Neuronal stem cell (in vitro differentiated cells): ENCODE data around the gene ARHGAP5.

Experiments
- DNase-seq: peaks from one replicate; pipeline ENCODE4 v3.0.0-alpha.2; 2013; ENCODE audit warnings: low spot score
- H2AFZ ChIP-seq: one replicate; pipeline ENCODE4 v1.6.1; 2013; ENCODE audit warnings: mild to moderate bottlenecking, low read length, inconsistent platforms
- H2AK5ac ChIP-seq: 2 replicates; pipeline ENCODE4 v1.6.1; 2013; ENCODE audit warnings: low read depth, mild to moderate bottlenecking, inconsistent platforms, low read length, moderate library complexity, mixed read lengths
- H2BK120ac ChIP-seq: 2 replicates; pipeline ENCODE4 v1.6.1; 2013; ENCODE audit warnings: low read depth, mild to moderate bottlenecking, inconsistent platforms, low read length, moderate library complexity, mixed read lengths
- H2BK12ac ChIP-seq: one replicate; pipeline ENCODE4 v1.6.1; 2013; ENCODE audit warnings: low read length, inconsistent platforms
- H2BK15ac ChIP-seq: 2 replicates; pipeline ENCODE4 v1.6.1; 2013; ENCODE audit warnings: mild to moderate bottlenecking, low read length, inconsistent platforms, mixed read lengths
- H2BK5ac ChIP-seq: one replicate; pipeline ENCODE4 v1.6.1; 2013; ENCODE audit warnings: inconsistent platforms, mild to moderate bottlenecking, low read length, moderate library complexity
- H3K14ac ChIP-seq: one replicate; pipeline ENCODE4 v1.6.1; 2013; ENCODE audit warnings: low read length, inconsistent platforms
- H3K18ac ChIP-seq: 2 replicates; pipeline ENCODE4 v1.6.1; 2013; ENCODE audit warnings: low read length, inconsistent platforms
- H3K23ac ChIP-seq: 2 replicates; pipeline ENCODE4 v1.6.1; 2013; ENCODE audit warnings: low read depth, mild to moderate bottlenecking, mixed read lengths, low read length, inconsistent platforms; ENCODE audit not compliant: poor library complexity
- H3K27ac ChIP-seq: replicated peaks from 3 replicates; pipeline ENCODE4 v1.5.1; 2013; ENCODE audit warnings: low read length, inconsistent platforms
- H3K27me3 ChIP-seq, 3 experiments: 2 replicates each; pipeline ENCODE4 v1.6.1; 2013; ENCODE audit warnings: low read length in 3 of 3, mild to moderate bottlenecking in 2 of 3, inconsistent platforms in 1 of 3, low read depth in 1 of 3, mixed read lengths in 1 of 3, moderate library complexity in 1 of 3; ENCODE audit not compliant: control insufficient read depth in 3 of 3, insufficient read depth in 3 of 3
- H3K36me3 ChIP-seq, 2 donors: replicated peaks in 1 of 2; 2 replicates each; pipeline ENCODE4 v1.6.1; 2013; ENCODE audit warnings: low read length in 2 of 2; ENCODE audit not compliant: control insufficient read depth in 2 of 2, insufficient read depth in 2 of 2
- H3K4ac ChIP-seq: 2 replicates; pipeline ENCODE4 v1.6.1; 2013; ENCODE audit warnings: inconsistent platforms, mild to moderate bottlenecking, low read length, moderate library complexity
- H3K4me1 ChIP-seq, 2 donors: 1 replicate in 1 of 2; 2 replicates in 1 of 2; pipeline ENCODE4 v1.6.1; 2013; ENCODE audit warnings: low read length in 2 of 2, low read depth in 1 of 2; ENCODE audit not compliant: control insufficient read depth in 2 of 2, insufficient read depth in 1 of 2
- H3K4me2 ChIP-seq: one replicate; pipeline ENCODE4 v1.6.1; 2013; ENCODE audit warnings: mild to moderate bottlenecking, low read length, inconsistent platforms; ENCODE audit not compliant: insufficient read depth, poor library complexity, severe bottlenecking
- H3K4me3 ChIP-seq, 2 donors: 2 replicates each; pipeline ENCODE4 v1.5.1; 2013; ENCODE audit warnings: low read length in 2 of 2, mild to moderate bottlenecking in 2 of 2, inconsistent platforms in 1 of 2, moderate library complexity in 1 of 2
- H3K79me1 ChIP-seq: one replicate; pipeline ENCODE4 v1.6.1; 2013; ENCODE audit warnings: low read depth, mild to moderate bottlenecking, inconsistent platforms, low read length, moderate library complexity
- H3K9ac ChIP-seq: one replicate; pipeline ENCODE4 v1.6.1; 2013; ENCODE audit warnings: mild to moderate bottlenecking, low read depth, low read length, inconsistent platforms; ENCODE audit not compliant: poor library complexity
- H3K9me3 ChIP-seq, 2 donors: replicated peaks in 1 of 2; 2 replicates each; pipeline versions ENCODE3 to v1.6.1; 2013; ENCODE audit warnings: low read length in 2 of 2, mild to moderate bottlenecking in 2 of 2, inconsistent platforms in 1 of 2, low read depth in 1 of 2, mixed read lengths in 1 of 2, moderate library complexity in 1 of 2; ENCODE audit not compliant: control insufficient read depth in 2 of 2, insufficient read depth in 1 of 2
- H4K8ac ChIP-seq: one replicate; pipeline ENCODE4 v1.6.1; 2013; ENCODE audit warnings: low read depth, mild to moderate bottlenecking, inconsistent platforms, low read length, moderate library complexity
- H4K91ac ChIP-seq: one replicate; pipeline ENCODE4 v1.6.1; 2013; ENCODE audit warnings: low read length, low read depth, mild to moderate bottlenecking, inconsistent platforms; ENCODE audit not compliant: poor library complexity
- WGBS, 2 donors: extraction: QIAGEN DNeasy Blood & Tissue Kit; methylation state at CpG; one replicate each; pipeline ENCODE4 v1.1.7; 2013; ENCODE audit warnings: missing lambda C conversion rate in 2 of 2, mixed read lengths in 1 of 2; ENCODE audit not compliant: insufficient read length in 2 of 2, insufficient replicate concordance in 1 of 2; ENCODE audit errors: extremely low coverage in 2 of 2; 5-methylcytosine and 5-hydroxymethylcytosine counted together

ARHGAP5 gene

DNA sequence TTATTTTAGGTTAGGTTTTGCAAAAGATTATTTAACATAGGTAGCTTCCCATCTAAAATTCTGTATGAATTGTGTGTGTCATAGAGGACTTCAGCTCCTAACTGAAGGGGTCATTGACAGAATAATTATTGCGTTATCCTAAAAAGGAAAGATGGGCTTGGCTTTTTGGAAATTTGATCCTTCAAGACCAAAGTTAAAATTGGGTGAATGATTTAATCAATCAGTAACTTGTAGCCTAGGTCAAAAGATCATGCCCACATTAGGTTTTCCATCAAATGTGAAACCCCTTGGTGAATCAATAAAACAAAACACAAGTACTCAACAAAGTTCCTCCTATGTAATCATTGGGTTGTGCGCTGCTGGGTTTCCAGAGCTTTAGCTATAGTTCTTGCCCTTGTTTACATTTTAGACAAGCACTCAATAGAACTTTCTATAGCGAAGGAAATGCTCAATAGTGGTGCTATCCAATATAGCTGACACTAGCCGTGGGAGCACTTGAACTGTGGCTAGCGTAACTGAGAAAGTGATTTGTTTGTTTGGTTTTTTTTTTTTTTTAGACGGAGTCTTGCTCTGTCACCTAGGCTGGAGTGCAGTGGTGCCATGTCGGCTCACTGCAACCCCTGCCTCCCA is 37.6 kb upstream of the ARHGAP5 start:
- no peak overlapping the region for H3K9ac ChIP-seq
- H4K91ac ChIP-seq = no peak overlapping the region
- H3K9me3 ChIP-seq = peaks cover 0 to 2% of the 10 kb centered on the region in 2 donors
- H2BK12ac ChIP-seq = no peak overlapping the region
- no peak overlapping the region for H3K18ac ChIP-seq
- no peak overlapping the region for H3K4me3 ChIP-seq
- H2BK15ac ChIP-seq = no peak overlapping the region
- H2AK5ac ChIP-seq = no peak overlapping the region
- H4K8ac ChIP-seq = no peak overlapping the region
- peaks cover 0 to 2% (median 0%) of the 10 kb centered on the region in 3 experiments for H3K27me3 ChIP-seq
- H3K79me1 ChIP-seq = no peaks in the 10 kb centered on the region
- H3K14ac ChIP-seq = no peak overlapping the region
- no CpG with 5 or more reads among the region's 7 CpGs for WGBS, 2 donors
- no peak overlapping the region for H3K27ac ChIP-seq
- no peak overlapping the region for H2AFZ ChIP-seq
- H3K4ac ChIP-seq = no peak overlapping the region
- no peak overlapping the region for H2BK5ac ChIP-seq
- H3K4me2 ChIP-seq = no peak overlapping the region
- H3K36me3 ChIP-seq = no peaks in the 10 kb centered on the region
- no peak overlapping the region for H3K23ac ChIP-seq
- H3K4me1 ChIP-seq = peaks cover 0 to 5% of the 10 kb centered on the region in 2 donors
- H2BK120ac ChIP-seq = no peak overlapping the region
- no peak for DNase-seq

- H3K14ac ChIP-seq = no peak overlapping the region
- H3K27me3 ChIP-seq = no peaks in the 10 kb centered on the region
- no peak overlapping the region for H2BK120ac ChIP-seq
- no peak overlapping the region for H2BK12ac ChIP-seq
- no peak overlapping the region for H3K27ac ChIP-seq
- peaks cover 0 to 2% of the 10 kb centered on the region in 2 donors for H3K9me3 ChIP-seq
- H4K8ac ChIP-seq = no peak overlapping the region
- H3K4me2 ChIP-seq = no peak overlapping the region
- H3K4ac ChIP-seq = no peak overlapping the region
- no peak overlapping the region for H3K4me3 ChIP-seq
- no peak overlapping the region for H4K91ac ChIP-seq
- DNase-seq = no peak
- no peak overlapping the region for H3K9ac ChIP-seq
- no peak overlapping the region for H2BK5ac ChIP-seq
- H2BK15ac ChIP-seq = no peak overlapping the region
- H3K36me3 ChIP-seq = no peaks in the 10 kb centered on the region
- no CpG with 5 or more reads among the region's 4 CpGs for WGBS, 2 donors
- H2AK5ac ChIP-seq = no peak overlapping the region
- no peak overlapping the region for H3K18ac ChIP-seq
- peaks cover 0 to 5% of the 10 kb centered on the region in 2 donors for H3K4me1 ChIP-seq
- H3K23ac ChIP-seq = no peak overlapping the region
- H3K79me1 ChIP-seq = no peaks in the 10 kb centered on the region
- H2AFZ ChIP-seq = peak overlapping the region; percentile 11
These were observed 33.5 kb upstream of the ARHGAP5 start for GRCh38 chr14:32043624-32044023.

- H3K14ac ChIP-seq = no peak overlapping the region
- H3K23ac ChIP-seq = no peak overlapping the region
- no peak overlapping the region for H2BK15ac ChIP-seq
- no peak overlapping the region for H2BK5ac ChIP-seq
- DNase-seq = no peak
- H3K27me3 ChIP-seq = no peaks in the 10 kb centered on the region
- peaks cover 0 to 5% of the 10 kb centered on the region in 2 donors for H3K4me1 ChIP-seq
- no peak overlapping the region for H3K4ac ChIP-seq
- H3K4me2 ChIP-seq = no peak overlapping the region
- no peak overlapping the region for H4K8ac ChIP-seq
- no peaks in the 10 kb centered on the region for H3K36me3 ChIP-seq
- H3K79me1 ChIP-seq = no peaks in the 10 kb centered on the region
- H2BK120ac ChIP-seq = no peak overlapping the region
- H3K9me3 ChIP-seq = peaks cover 0 to 2% of the 10 kb centered on the region in 2 donors
- H2AFZ ChIP-seq = no peak overlapping the region
- H4K91ac ChIP-seq = no peak overlapping the region
- no peak overlapping the region for H3K27ac ChIP-seq
- no CpG with 5 or more reads among the region's 4 CpGs for WGBS, 2 donors
- H3K9ac ChIP-seq = no peak overlapping the region
- no peak overlapping the region for H3K18ac ChIP-seq
- H3K4me3 ChIP-seq = no peak overlapping the region
- no peak overlapping the region for H2AK5ac ChIP-seq
- no peak overlapping the region for H2BK12ac ChIP-seq
These were observed 32.6 kb upstream of the ARHGAP5 start for GRCh38 chr14:32044454-32044853.

- Histone ChIP-seq H2BK120ac (no peak overlapping the region), H3K79me1 (no peaks in the 10 kb centered on the region), H2BK5ac (no peak overlapping the region), H2BK12ac (no peak overlapping the region), H2BK15ac (no peak overlapping the region), H3K9me3 (no peaks in the 10 kb centered on the region), H3K4me2 (no peak overlapping the region), H3K23ac (no peak overlapping the region), H3K4me3 (no peak overlapping the region), H3K27ac (no peak overlapping the region), H3K4ac (no peak overlapping the region), H2AK5ac (no peak overlapping the region), H3K27me3 (no peaks in the 10 kb centered on the region), H4K8ac (no peak overlapping the region), H3K36me3 (no peaks in the 10 kb centered on the region), H3K9ac (no peak overlapping the region), H3K4me1 (peaks cover 0 to 5% of the 10 kb centered on the region in 2 donors), H4K91ac (no peak overlapping the region), H3K14ac (no peak overlapping the region), H2AFZ (no peak overlapping the region), H3K18ac (no peak overlapping the region)
- no peak for DNase-seq
- no CpG with 5 or more reads among the region's 2 CpGs for WGBS, 2 donors
These were observed 29.3 kb upstream of the ARHGAP5 start for GRCh38 chr14:32047791-32048190.
